Measurements from ENCODE around the gene SELENOK. TPM values are rescaled to one million over a fixed set of nuclear protein-coding genes. Genes with fewer than 3 reads are reported as not detected.

The SELENOK gene
- total and polyA plus RNA-seq, 2 of the 4 experiments (the other 2 are of a cell fraction), result 35.5 to 37.1 TPM

- 92% methylated on average over 2 of the region's 7 CpGs; no CpG with 5 or more reads in 1 of the 2 experiments for WGBS, 2 experiments (ENCODE audit: extremely low coverage in 2 of 2, insufficient read length in 1 of 2)
- DNase-seq, result no peak
- intact Hi-C loops (cut with micrococcal nuclease), result no loop called here
- no peak for ATAC-seq (ENCODE audit: low read depth)
- H3K4me1 ChIP-seq (ENCODE audit: control insufficient read depth, insufficient read depth, low read length), result no peaks in the 10 kb centered on the region
- H2BK15ac ChIP-seq (ENCODE audit: low read depth, low read length), result no peak overlapping the region
- H3K9me3 ChIP-seq (ENCODE audit: control insufficient read depth, insufficient read depth, low read length), result no peaks in the 10 kb centered on the region
- no peak overlapping the region for H4K91ac ChIP-seq (ENCODE audit: insufficient read depth, low read depth, low read length)
- no peaks in the 10 kb centered on the region for H3K9me1 ChIP-seq (ENCODE audit: insufficient read depth, low read length)
- TF ChIP-seq CTCF (conservative IDR thresholded peaks at IDR 0.05; ENCODE audit: low read depth, low read length) (no peak), SMC3 (IDR thresholded peaks at IDR 0.05; ENCODE audit: low read depth, low read length) (no peak), POLR2A (IDR thresholded peaks at IDR 0.05; ENCODE audit: low read depth, low read length) (no peak), RCOR1 (IDR thresholded peaks at IDR 0.05; ENCODE audit: insufficient replicate concordance, low read length) (no peak), ELK1 (IDR thresholded peaks at IDR 0.05; ENCODE audit: borderline replicate concordance, low read depth, low read length) (no peak), FOS (IDR thresholded peaks at IDR 0.05; ENCODE audit: low read depth, low read length) (no peak), MAFK (IDR thresholded peaks at IDR 0.05; ENCODE audit: low read depth, low read length) (no peak), RFX5 (IDR thresholded peaks at IDR 0.05; ENCODE audit: low read depth, low read length) (no peak), CEBPB (IDR thresholded peaks at IDR 0.05; ENCODE audit: low read depth, low read length) (no peak), NFE2L2 (IDR thresholded peaks at IDR 0.05; ENCODE audit: low read depth, low read length) (no peak), MAZ (IDR thresholded peaks at IDR 0.05; ENCODE audit: borderline replicate concordance, low read depth, low read length) (no peak), USF2 (IDR thresholded peaks at IDR 0.05; ENCODE audit: low read depth, low read length) (no peak), MXI1 (IDR thresholded peaks at IDR 0.05; ENCODE audit: borderline replicate concordance, low read depth, low read length) (no peak), CHD1 (IDR thresholded peaks at IDR 0.05; ENCODE audit: low read depth, low read length) (no peak), BHLHE40 (IDR thresholded peaks at IDR 0.05; ENCODE audit: low read depth, low read length) (no peak), RAD21 (IDR thresholded peaks at IDR 0.05; ENCODE audit: low read length) (no peak)
- POLR2A ChIA-PET (ENCODE audit: unreplicated experiment), result no interaction called here
- no peaks in the 10 kb centered on the region for H3K27me3 ChIP-seq (ENCODE audit: control insufficient read depth, insufficient read depth, low read length)
- H3K9ac ChIP-seq (ENCODE audit: low read depth, low read length), result no peak overlapping the region
- H3K56ac ChIP-seq (ENCODE audit: extremely low read depth, insufficient read depth, low read length), result no peak overlapping the region
- H3K36me3 ChIP-seq (ENCODE audit: control insufficient read depth, insufficient read depth, low read length), result peaks cover 10% of the 10 kb centered on the region; the same call in 1 of the 2 replicates
- BruUV-seq (replicated peaks), result no TSS peak
- H3K23ac ChIP-seq (ENCODE audit: low read depth, low read length), result no peak overlapping the region
- H3K4ac ChIP-seq (ENCODE audit: low read depth, low read length), result no peak overlapping the region
- CTCF ChIA-PET, result no interaction called here
- H2BK120ac ChIP-seq (ENCODE audit: low read depth, low read length), result no peak overlapping the region
- H3K4me3 ChIP-seq (ENCODE audit: insufficient read depth, low read depth, low read length), result no peak overlapping the region
- no peak overlapping the region for H2BK5ac ChIP-seq (ENCODE audit: low read depth, low read length, poor library complexity, severe bottlenecking)
- H3K27ac ChIP-seq (ENCODE audit: insufficient read depth, low read length), result no peak overlapping the region
- in situ Hi-C loops (cut with MboI; ENCODE audit: low sequenced_read_pairs), result no loop called here
- no peak overlapping the region for H2AK9ac ChIP-seq (replicated peaks; ENCODE audit: low read depth, low read length, poor library complexity)
- H3K14ac ChIP-seq (replicated peaks; ENCODE audit: low read depth, low read length), result no peak overlapping the region
- no peak overlapping the region for H4K8ac ChIP-seq (ENCODE audit: low read depth in 2 of 2, low read length in 2 of 2)
- no peak overlapping the region for H2AFZ ChIP-seq (replicated peaks; ENCODE audit: low read length, poor library complexity)
- no peaks in the 10 kb centered on the region for H4K20me1 ChIP-seq (ENCODE audit: insufficient read depth, low read length)
- dilution Hi-C loops (cut with HindIII; ENCODE audit: low sequenced_read_pairs, unreplicated experiment), result no loop called here
- no peak overlapping the region for H4K5ac ChIP-seq (ENCODE audit: low read depth, low read length)
- H2BK20ac ChIP-seq (ENCODE audit: low read depth, low read length), result no peak overlapping the region
- no peak overlapping the region for H3K18ac ChIP-seq (ENCODE audit: low read depth, low read length)
- no peak overlapping the region for H2AK5ac ChIP-seq (ENCODE audit: low read depth, low read length)
- H3K4me2 ChIP-seq (ENCODE audit: low read depth, low read length), result no peak overlapping the region
- no peaks in the 10 kb centered on the region for H3K79me1 ChIP-seq (ENCODE audit: low read depth in 1 of 2, low read length in 2 of 2)
Observed at GRCh38 chr3:53858096-53858741, 33.4 kb downstream of the SELENOK start.

Measured in IMR-90 (cell line).